LHCN-M2 (cell line): ENCODE results near the gene ARHGEF3. TPM values are rescaled to one million over a fixed set of nuclear protein-coding genes. Genes with fewer than 3 reads are reported as not detected.

Experiments used
- DNase-seq: peaks from one replicate; pipeline ENCODE4 v3.0.0-alpha.2; 2012; ENCODE audit warnings: low read depth
- total RNA-seq: library from RNA; depleted of rRNA; stranded (reverse); fragments of >200 nt; gene quantifications from 2 replicates; pipeline ENCODE4 v1.2.3, GENCODE V29; 2014

Gene ARHGEF3
- total RNA-seq, 1 experiment from 2014 or later, result 5.5 TPM

DNA sequence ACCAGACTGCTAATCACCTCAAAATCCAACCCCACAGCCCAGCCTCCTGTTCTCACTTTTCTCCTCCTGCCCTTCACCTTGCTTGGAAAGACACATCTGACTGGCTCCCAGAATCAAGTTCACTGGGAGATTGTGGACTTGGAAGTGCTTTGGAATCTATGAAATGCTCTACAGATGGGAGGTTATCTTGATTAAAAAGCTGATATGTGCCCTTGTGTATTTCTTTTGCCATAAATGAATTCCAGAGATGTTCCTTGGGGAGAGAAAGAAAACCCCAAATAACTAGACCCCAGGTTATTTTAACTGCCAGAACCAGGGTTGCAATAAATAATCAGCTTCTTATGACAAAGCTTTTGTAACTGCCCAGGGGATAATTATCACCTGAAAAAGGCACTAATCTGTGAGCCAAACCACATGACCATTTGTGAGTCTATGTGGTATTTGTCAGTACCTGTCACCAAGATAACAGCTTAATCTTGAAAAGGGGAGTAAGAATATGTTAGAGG, 21.7 kb upstream of the ARHGEF3 start:
- DNase-seq, result no peak

DNA sequence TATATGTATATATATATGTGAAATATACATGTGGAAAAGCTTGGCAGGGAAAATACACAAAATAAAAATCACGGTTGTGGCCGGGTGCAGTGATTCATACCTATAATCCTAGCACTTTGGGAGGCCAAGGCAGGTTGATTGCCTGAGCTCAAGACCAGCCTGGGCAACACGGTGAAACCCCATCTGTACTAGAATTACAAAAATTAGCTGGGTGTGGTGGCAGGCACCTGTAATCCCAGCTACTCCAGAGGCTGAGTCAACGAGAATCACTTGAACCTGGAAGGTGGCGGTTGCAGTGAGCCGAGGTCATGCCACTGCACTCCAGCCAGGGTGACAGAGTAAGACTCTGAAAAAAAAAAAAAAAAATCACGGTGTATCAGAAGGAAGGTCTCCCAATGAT, 20.8 kb upstream of the ARHGEF3 start:
- DNase-seq, result no peak

DNA sequence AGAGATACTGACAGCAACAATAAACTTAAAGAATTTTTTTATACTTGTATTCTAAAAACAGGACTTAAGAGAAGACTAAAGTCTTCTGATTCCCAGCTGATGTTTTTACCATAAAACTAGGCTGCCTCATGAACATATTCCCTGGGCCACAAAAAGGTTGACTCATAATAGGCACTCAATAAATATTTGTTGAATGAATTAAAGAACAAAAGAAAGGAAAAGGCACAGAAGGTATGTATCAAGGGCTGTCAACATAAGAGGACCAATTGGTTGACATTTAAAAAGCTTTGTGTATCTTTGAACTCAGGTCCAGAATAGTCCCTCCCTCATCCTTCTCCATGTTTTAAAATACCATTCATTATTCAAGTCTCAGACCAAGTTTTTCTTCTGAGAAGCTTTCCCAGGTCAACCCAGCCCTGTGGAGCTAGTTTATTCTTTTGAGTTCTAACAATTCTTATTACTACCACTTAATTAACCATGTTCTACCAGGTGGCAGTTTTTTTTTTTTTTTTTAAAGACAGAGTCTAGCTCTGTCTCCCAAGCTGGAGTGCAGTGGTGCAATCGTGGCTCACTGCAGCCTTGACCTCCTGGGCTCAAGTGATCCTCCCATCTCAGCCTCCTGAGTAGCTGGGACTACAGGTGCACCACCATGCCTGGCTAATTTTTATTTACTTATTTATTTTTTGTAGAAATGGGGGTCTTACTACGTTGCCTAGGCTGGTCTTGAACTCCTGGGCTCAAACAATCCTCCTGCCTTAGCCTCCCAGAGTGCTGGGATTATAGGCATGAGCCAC, 17.5 kb upstream of the ARHGEF3 start:
- no peak for DNase-seq

DNA sequence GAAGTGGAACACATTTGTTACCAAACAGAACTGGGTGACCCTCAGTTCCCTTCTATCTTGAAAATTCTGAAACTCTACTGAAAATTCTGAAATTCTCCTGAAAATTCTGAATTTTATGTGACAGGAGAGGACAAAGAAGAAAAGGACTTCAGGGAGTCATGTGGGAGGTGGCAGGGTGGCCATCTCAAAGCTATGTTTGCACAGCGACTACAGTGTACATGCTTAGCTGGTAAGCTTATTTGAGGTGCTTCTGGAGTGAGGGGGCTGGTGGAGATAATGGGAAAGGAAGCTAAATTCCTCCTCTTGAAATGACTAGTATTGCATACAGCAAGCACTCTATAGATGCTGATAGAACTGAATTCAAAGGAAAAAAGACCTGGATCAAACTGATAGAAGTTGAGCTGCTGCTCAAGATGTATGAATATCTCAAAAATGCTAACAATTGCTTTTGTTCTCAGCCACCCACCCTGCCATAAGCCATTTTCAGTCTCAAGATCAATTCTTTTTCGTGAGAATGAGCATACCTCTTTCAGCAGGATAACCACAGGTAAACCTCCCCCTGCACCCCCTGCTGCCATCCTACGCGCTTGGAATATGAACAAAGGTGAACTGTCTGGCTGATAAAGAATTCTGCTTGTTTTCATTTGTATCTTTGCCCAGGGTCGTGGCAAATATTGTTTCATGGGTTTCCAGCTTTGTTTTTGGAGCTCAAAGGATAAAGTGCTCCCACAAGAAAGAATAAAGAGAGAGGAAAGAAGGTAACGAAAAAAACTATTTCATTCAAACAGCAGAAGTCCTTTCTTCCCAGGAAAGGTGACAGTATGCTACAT, 16.6 kb upstream of the ARHGEF3 start:
- no peak for DNase-seq

DNA sequence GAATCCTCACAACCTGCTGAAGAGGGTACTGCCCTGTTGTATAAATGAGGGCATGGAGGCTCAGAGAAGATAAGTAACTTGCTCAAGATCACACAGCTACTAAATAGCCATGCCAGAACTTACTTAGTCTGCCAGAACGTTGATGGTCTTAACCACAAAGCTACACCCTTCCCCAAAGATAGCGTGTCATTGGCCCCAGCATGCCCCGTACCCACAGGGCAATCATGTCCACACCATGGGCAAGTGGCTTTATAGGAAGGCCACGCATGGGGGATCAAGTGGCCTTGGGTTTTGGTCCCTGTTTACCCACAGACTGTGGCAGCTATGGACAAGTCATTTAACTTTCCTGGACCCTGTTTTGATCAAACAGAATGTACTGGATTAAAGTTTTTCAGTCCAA, 15.9 kb upstream of the ARHGEF3 start:
- DNase-seq, result no peak

DNA sequence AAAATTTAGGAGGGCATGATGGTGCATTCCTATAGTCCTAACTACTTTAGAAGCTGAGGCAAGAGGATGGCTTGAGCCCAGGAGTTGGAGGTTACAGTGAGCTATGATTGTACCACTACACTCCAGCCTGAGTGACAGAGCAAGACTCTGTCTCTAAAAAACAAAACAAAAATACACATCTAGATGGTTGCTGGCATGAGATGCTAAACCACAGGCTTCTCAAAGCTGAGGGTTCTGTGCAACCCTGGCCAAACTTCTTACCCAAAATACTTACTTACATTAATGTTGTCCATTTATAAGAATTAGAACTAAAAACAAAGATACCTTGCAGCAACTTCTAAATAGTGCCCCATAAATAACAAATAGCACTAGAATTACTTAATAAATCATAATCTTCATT, 14.3 kb upstream of the ARHGEF3 start:
- DNase-seq, result no peak

DNA sequence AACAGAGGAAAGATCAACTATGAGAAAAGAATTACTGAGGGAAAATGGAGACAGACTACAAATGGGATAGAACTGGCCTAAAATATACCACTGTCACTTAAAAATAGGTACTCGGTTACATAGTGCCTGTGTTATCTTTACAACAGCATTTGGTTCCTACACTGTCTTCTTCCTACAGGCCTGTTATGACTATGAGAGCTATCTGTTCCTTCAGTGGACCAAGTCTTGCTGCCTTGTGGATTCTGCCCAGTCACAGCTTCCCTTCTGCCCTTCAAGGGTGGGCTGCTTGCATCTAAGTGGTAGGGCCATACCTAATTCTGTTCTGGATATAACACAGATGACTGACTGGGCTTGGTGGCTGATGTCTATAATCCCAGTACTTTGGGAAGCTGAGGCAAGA, 13.8 kb upstream of the ARHGEF3 start:
- DNase-seq, result no peak

DNA sequence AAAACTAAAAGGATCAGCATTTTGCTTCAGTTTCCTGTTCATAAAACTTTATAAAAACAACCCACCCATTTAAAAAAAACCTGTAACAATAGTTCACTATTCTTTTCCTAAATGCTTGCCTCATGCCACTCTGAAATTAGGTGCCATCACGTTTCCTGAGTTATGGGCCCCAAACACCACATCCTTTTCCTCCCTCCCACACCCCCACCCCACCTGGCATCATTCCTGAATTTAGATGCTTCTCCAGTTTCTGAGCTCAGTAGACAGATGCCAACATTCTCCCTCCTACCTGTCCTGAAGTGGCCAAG, 11.9 kb upstream of the ARHGEF3 start:
- DNase-seq, result no peak

DNA sequence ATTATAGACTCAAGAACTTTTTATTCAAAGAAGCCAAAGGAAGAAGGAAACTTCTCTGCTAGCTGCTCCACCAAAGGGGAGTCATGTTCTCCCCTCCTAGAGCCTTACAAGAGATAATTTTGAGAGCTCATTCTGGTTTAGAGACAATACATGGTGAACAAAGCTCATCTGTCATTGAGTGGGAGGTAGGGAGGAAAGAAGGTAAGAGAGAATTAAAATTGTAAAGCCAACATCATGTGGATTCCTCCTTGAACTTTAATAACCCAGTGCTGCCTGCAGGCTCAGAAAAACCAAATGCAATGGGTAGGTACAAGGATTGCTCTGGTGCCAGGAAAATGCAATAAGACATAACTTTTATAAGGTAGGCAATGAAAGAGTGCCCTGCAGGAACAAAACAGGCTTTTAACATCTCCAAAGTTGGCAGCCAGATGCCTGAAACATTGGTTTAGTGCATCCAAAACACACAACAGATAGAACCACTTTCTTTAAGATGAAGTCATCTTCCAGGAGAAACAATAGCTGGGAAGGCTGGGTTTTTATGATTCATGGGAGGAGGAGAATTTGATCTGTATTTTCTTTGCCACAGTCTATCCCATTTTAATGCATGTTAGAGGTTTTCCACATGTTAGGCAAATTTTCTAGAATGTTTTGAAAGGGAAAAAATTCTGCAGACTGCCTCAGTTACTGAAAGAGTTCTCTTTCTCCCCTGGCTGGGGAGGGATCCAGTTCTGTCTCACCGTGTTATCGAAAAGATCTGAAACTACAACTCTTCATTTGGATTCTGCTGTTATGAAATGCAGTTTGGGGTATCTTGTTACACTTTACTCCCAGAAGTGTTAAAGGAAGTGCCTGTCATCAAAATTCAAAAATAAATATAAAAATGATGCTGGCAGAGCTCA, 11.3 kb upstream of the ARHGEF3 start:
- peak; percentile 58 for DNase-seq

DNA sequence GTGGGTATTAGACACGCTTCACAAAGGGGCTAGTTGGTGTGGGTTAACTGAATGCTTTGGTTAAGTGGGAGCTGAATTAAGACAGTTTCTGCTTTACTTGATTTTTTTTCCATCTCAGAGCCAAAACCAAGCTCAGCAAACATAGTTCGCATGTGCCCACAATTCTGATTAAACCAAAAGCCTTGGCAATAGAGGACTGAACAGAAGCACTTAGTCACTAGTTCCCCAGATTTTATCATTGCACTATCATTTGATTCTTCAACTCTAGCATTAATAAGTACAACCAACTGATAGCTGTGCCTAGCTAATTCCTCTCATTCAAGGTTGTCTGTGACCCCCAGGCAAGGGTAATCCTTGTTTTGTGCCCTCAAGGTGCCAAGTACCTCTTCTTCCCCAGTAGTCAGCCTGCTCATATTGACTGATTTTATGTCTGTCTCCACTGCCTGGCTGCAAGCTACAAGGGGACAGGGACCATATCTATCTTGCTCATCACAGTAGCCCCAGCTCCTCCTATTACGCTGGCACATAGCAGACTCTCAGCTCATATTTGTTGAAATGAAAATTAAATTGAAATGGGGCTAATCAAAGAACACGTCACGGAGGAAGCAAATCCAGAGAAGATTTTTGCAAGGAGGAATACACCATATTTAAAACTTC, 9.9 kb upstream of the ARHGEF3 start:
- no peak for DNase-seq

DNA sequence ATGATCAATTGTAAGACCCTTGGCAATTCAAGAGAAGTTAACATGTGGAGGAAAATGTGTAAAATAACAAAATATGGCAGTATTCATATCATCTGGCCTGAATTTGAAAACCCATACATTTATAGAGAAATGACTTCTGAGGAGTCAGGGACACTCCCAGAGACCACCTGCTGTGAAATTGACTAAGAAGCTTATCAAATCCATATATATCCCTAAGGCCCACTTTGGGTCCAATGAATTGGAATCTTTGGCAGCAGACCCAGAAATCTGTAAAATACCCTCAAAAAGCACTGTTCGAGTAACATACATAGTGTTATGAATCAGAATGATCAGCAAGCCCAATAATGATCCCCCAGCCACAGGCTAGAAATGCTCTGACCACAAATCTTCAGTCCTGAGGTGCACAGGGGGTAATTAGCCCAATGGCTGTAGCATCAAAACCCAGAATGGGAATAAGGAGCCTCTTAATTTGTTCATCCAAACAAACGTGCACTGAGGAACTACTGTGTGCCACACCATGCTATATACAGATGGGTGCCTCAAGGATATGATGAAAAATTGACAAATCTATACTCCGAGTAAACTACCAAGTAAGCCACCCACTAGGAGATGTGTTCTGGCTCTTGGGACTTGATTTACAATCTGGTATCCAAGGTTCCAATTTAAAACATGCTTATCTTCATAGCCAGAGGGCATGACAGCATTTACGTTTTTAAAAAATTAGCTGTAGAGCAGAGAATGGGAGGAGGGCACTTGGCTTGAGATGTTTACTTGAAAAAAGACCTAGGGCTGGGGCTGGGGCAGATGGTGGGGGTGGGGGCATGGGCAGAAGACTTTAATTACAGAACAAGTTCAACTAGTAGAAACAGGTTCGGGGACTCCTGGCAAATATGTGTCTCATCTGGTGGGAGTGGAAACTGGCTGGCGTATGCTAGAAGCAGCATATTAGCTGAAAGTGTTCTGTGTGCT, 9.1 kb upstream of the ARHGEF3 start:
- DNase-seq, result no peak

DNA sequence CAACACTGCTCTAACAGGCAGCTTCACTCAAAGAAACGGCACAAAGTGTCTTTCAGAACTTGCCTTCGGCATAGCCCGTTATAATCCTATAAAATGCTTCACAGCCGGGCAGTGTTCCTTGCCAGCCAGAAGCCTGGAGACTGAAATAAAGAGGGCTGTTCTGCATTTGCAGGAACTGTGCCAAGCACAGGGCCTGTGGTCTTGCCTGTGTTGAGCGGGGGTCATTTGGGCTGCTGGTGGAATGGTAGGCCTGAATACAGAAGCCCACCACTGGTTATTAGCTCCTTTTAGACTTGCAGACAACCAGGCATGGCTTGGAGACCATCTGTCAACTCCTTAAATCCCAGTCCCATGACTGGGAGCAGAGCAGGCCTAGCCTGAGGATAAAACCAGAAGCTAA, 4.7 kb upstream of the ARHGEF3 start:
- no peak for DNase-seq

DNA sequence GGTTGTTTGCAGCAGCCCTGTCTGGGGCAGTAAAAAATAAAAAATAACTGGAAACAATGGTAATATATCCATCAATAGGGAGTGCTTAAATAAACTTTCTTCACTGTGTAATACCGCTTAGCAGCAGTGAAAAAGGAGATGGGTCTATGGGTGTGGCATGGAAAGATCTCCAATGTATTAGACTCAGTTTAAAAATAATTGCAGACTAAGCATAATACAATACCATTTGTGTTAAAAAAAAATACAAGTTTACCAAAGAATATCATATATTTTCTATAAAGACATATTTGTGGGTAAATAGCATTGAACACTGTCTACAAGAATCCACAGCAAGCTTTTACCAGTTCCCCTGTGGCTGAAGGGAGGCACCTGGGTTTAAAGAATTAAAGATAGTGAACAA, 1.0 kb upstream of the ARHGEF3 start:
- no peak for DNase-seq

DNA sequence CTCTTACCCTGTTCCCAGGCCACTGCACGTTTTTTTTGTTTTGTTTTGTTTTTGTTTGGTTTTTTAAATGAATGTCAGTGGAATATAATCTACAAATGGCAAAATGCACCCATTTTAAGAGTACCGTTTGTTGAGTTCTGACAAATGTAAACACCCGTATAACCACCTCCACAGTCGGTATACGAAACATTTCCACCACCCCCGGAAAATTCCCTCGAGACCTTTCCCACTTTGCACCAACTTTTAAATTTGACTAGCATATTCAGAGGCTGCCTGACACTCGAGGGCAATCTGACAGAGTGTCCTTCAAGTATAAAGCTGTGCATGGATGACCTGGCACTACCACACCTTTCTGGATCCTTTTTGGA, 613 bp upstream of the ARHGEF3 start:
- no peak for DNase-seq

DNA sequence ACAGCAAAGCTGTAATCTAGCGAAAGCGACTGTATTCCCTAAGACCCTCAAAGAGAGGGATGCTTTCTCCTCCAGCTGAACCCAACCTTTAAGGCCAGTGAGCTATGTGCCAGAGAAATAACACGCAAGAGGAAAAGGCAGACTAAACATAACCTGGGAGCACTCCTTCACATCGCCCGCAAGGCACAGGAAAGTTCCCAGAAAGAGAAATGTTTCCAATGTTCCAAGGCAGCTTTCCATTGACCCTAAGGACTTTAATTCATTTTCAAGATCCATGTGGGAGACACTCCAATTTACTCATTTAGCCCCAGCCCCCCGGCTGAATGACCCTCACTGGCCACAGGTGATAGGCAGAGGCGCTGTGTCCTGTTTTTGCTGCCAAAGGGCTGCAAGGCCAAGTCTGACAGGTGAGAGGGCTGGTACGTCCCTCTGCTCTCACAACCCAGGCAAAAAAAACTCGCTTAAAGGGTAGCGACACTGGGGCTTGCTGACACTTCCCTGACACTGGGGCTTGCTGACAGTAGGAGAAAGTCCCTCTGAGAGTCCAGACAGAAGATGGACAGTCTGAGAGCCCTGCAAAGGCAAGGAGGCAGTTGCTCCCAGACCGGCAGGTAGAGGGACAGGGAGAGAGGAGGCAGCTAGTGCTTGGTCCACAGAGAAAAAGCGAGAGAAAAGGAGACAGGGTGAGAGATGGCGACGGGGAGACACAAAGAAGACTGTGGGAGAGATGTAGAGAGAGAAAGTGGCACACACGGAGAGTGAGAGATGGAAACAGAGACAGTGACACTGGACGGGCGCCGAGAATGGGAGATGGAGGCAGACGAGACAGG, 702 bp downstream of the ARHGEF3 start:
- DNase-seq, result no peak

DNA sequence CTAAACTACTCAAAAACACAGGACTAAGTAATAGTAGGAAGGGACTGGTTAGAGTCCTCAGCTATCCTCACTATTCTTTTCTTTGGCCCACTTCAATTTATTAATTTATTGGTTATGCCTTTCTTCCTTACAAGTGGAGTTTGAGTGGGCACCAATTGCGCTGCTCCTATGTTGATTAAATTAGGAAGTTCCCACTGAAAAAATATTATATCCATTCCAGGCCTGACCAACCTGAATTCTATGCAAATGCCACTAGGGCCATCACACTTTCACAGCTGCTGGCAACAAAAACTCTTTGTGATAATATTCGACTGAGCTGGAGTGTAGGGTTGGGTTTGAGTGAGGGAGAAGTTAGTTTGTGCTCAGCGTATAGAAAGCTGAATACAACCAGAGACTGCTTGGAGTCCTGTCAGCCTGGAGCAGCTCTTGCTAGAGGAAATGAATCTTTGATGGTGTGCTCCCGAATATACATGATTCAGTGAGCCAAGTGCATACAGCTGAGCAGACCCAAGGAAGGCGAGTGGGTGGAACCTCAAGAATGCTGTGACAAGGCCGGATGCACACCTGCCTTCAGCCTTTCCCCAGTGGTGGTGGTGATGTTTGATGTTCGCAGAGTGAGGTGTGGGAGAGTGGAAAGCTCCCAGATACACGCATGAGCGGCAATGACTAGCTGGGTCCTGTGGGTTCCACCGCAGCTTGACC, 1.5 kb downstream of the ARHGEF3 start:
- DNase-seq, result no peak

DNA sequence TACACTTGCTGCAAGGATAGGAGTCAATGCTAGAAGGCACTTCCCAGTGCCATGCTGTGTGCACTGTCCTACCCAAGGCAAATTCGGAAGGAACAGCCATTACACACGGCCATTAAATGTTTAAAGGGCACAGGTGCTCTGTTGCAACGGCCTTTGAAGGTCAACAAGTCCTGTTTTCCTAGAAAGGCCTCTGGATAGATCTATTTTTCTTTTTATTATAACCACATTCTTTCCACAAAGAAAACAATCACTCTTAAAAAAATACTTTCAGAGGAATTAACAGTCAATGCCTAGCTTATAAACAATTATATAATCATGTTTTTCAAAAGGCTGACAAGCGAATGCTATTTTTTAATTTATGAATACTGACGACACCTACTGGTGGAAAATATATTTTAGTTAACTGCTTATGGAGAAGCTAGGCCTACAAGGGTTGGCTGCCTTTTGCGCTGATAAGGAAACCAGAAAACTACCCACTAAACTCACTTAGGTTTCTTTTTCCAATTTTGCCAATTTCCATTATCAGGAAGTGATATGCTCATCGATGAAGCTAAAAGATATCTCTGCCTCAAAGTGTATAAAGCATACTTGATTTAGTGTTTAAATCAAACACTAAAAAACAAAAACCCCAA, 2.4 kb downstream of the ARHGEF3 start:
- DNase-seq, result peak; percentile 59

DNA sequence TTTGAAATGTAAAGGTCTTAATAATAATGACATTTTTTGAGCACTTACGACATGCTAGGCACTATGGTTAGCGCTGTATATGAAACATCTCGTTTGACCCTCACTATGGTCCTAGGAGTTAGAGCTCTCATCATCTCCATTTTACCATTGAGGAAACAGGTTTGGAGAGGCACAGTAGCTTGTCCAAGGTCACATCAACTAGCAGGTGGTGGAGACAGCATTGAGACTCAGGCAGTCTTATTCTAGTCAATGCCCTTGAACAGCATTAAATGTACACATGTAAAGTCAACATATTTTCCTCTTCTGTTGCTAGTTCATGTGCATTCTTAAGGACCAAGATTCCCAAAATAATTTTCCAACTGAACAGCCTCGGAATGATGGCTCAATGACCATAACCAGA, 4.8 kb downstream of the ARHGEF3 start:
- no peak for DNase-seq
